HepG2 (cell line): ENCODE measurements around the gene DAB2IP. TPM values are rescaled to one million over a fixed set of nuclear protein-coding genes. Genes with fewer than 3 reads are reported as not detected.

Source experiments
- HDAC1 ChIP-seq: sonication (generic); formaldehyde crosslinking; IDR thresholded peaks from 2 replicates; pipeline ENCODE4 v1.5.1; 2020; ENCODE audit warnings: mild to moderate bottlenecking, missing genetic modification reagents
- HIVEP1 ChIP-seq: sonication (generic); formaldehyde crosslinking; IDR thresholded peaks from 2 replicates; pipeline ENCODE4 v1.4.0; 2020; ENCODE audit warnings: mild to moderate bottlenecking, missing genetic modification reagents
- PAWR ChIP-seq: sonication (generic); formaldehyde crosslinking; IDR thresholded peaks from 2 replicates; pipeline ENCODE4 v1.4.0; 2020; ENCODE audit warnings: missing genetic modification reagents, mild to moderate bottlenecking, borderline replicate concordance
- RARG ChIP-seq: sonication (generic); formaldehyde crosslinking; IDR thresholded peaks from 2 replicates; pipeline ENCODE4 v1.4.0; 2020; ENCODE audit warnings: low read depth, mild to moderate bottlenecking, missing genetic modification reagents
- ZFP62 ChIP-seq: sonication (generic); formaldehyde crosslinking; IDR thresholded peaks from 2 replicates; pipeline ENCODE4 v1.4.0; 2020; ENCODE audit warnings: missing genetic modification reagents
- ZNF550 ChIP-seq: sonication (generic); formaldehyde crosslinking; IDR thresholded peaks from 2 replicates; pipeline ENCODE4 v1.4.0; 2020; ENCODE audit warnings: mild to moderate bottlenecking, missing genetic modification reagents, borderline replicate concordance
- ZNF580 ChIP-seq: IDR thresholded peaks from 2 replicates; pipeline ENCODE4 v1.6.1; 2016; ENCODE audit warnings: low read depth, borderline replicate concordance
- ZNF644 ChIP-seq: IDR thresholded peaks from 2 replicates; pipeline ENCODE4 v1.6.1; 2016; ENCODE audit warnings: low read depth
- ZNF652 ChIP-seq: IDR thresholded peaks from 2 replicates; pipeline ENCODE4 v1.6.1; 2016; ENCODE audit warnings: low read depth, borderline replicate concordance
- ZNF891 ChIP-seq: sonication (generic); formaldehyde crosslinking; IDR thresholded peaks from 2 replicates; pipeline ENCODE4 v1.5.0; 2020; ENCODE audit warnings: mild to moderate bottlenecking, missing genetic modification reagents
- polyA plus RNA-seq, 8 experiments: library from polyadenylated mRNA; depleted of rRNA in 3 of 8; stranded (reverse) in 7 of 8; unstranded in 1 of 8; fragments of >200 nt; fragmentation: Illumina TruSeq in 4 of 8; extraction: Trizol in 4 of 8; gene quantifications; 2 replicates each; pipeline versions ENCODE4 v1.2.1 to v1.2.3, GENCODE V29; 2011 to 2016; ENCODE audit warnings: low read depth in 4 of 8, missing spikeins in 1 of 8, mixed read lengths in 1 of 8; ENCODE audit not compliant: insufficient read depth in 1 of 8
- total RNA-seq, 5 experiments: library from RNA; depleted of rRNA; stranded (reverse); fragments of >200 nt; fragmentation: Illumina TruSeq; extraction: Trizol; gene quantifications; 2 replicates each; pipeline ENCODE4 v1.2.3, GENCODE V29; 2016; ENCODE audit warnings: low read depth in 1 of 5
- TF ChIP-seq, protein P1 (sequence below): sonication (generic); formaldehyde crosslinking; IDR thresholded peaks from 2 replicates; pipeline ENCODE4 v1.9.0; 2021; ENCODE audit warnings: missing genetic modification reagents, borderline replicate concordance
- TF ChIP-seq, protein P2 (sequence below): sonication (generic); formaldehyde crosslinking; IDR thresholded peaks from 2 replicates; pipeline ENCODE4 v1.9.0; 2021; ENCODE audit warnings: missing genetic modification reagents, mild to moderate bottlenecking, borderline replicate concordance
- TF ChIP-seq, protein P3 (sequence below): sonication (generic); formaldehyde crosslinking; IDR thresholded peaks from 2 replicates; pipeline ENCODE4 v1.5.0; 2020; ENCODE audit warnings: mild to moderate bottlenecking, missing genetic modification reagents, borderline replicate concordance

DAB2IP gene
- total and polyA plus RNA-seq, 2 of the 13 experiments (the other 11 are each of a cell fraction or from before 2014, with no cell fraction given) = 25.3 to 37.9 TPM

DNA sequence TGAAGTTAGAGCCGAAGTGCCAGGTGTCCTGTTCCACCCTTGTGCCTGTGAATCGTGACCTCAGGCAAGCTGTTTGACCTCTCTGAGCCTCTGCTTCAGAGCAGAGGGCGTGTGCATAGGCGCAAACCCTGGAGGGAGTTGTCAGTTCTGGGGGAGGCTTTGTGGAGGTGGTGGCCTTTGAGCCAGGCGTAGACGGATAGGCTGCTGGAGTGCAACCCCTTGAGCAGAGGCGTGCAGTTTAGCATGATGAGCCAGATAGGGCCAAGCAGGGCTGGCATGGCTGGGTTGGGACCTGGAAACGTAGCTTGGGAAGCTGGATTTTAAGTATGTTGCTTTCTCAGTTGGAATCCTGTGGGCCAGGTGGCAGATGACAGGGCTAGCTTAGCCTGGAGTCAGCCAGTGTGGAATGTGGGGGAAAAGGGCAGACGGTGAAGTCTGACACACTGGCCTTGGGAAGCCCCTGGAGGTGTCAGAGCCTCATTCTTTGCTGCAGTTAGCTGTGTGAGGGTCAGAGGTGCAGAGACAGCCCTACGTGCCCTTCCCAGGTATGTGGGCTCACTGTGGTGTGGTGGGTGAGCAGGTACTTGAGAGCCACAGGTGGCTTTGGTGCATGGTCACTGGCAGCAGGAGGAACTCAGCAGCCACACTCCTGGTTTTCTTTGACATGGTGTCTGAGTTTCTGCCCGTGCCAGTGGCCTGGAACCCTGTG, 93.4 kb downstream of the DAB2IP start (continued):
- TF ChIP-seq PAWR (CRISPR knock-in tag) = no peak
- no peak for TF ChIP-seq ZNF652 (CRISPR knock-in tag)
- no peak for TF ChIP-seq ZNF580 (CRISPR knock-in tag)
- TF ChIP-seq, protein P1, sequence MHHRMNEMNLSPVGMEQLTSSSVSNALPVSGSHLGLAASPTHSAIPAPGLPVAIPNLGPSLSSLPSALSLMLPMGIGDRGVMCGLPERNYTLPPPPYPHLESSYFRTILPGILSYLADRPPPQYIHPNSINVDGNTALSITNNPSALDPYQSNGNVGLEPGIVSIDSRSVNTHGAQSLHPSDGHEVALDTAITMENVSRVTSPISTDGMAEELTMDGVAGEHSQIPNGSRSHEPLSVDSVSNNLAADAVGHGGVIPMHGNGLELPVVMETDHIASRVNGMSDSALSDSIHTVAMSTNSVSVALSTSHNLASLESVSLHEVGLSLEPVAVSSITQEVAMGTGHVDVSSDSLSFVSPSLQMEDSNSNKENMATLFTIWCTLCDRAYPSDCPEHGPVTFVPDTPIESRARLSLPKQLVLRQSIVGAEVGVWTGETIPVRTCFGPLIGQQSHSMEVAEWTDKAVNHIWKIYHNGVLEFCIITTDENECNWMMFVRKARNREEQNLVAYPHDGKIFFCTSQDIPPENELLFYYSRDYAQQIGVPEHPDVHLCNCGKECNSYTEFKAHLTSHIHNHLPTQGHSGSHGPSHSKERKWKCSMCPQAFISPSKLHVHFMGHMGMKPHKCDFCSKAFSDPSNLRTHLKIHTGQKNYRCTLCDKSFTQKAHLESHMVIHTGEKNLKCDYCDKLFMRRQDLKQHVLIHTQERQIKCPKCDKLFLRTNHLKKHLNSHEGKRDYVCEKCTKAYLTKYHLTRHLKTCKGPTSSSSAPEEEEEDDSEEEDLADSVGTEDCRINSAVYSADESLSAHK = no peak
- 0 out of 2 replicates have a peak, but pooled peaks have one; percentile 27 for TF ChIP-seq ZNF644
- TF ChIP-seq HIVEP1 (CRISPR knock-in tag) = no peak
- TF ChIP-seq HDAC1 (CRISPR knock-in tag) = peak; percentile 68
- TF ChIP-seq ZNF550 (CRISPR knock-in tag) = no peak
- TF ChIP-seq, protein P2, sequence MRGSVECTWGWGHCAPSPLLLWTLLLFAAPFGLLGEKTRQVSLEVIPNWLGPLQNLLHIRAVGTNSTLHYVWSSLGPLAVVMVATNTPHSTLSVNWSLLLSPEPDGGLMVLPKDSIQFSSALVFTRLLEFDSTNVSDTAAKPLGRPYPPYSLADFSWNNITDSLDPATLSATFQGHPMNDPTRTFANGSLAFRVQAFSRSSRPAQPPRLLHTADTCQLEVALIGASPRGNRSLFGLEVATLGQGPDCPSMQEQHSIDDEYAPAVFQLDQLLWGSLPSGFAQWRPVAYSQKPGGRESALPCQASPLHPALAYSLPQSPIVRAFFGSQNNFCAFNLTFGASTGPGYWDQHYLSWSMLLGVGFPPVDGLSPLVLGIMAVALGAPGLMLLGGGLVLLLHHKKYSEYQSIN (CRISPR knock-in tag) = no peak
- TF ChIP-seq, protein P3, sequence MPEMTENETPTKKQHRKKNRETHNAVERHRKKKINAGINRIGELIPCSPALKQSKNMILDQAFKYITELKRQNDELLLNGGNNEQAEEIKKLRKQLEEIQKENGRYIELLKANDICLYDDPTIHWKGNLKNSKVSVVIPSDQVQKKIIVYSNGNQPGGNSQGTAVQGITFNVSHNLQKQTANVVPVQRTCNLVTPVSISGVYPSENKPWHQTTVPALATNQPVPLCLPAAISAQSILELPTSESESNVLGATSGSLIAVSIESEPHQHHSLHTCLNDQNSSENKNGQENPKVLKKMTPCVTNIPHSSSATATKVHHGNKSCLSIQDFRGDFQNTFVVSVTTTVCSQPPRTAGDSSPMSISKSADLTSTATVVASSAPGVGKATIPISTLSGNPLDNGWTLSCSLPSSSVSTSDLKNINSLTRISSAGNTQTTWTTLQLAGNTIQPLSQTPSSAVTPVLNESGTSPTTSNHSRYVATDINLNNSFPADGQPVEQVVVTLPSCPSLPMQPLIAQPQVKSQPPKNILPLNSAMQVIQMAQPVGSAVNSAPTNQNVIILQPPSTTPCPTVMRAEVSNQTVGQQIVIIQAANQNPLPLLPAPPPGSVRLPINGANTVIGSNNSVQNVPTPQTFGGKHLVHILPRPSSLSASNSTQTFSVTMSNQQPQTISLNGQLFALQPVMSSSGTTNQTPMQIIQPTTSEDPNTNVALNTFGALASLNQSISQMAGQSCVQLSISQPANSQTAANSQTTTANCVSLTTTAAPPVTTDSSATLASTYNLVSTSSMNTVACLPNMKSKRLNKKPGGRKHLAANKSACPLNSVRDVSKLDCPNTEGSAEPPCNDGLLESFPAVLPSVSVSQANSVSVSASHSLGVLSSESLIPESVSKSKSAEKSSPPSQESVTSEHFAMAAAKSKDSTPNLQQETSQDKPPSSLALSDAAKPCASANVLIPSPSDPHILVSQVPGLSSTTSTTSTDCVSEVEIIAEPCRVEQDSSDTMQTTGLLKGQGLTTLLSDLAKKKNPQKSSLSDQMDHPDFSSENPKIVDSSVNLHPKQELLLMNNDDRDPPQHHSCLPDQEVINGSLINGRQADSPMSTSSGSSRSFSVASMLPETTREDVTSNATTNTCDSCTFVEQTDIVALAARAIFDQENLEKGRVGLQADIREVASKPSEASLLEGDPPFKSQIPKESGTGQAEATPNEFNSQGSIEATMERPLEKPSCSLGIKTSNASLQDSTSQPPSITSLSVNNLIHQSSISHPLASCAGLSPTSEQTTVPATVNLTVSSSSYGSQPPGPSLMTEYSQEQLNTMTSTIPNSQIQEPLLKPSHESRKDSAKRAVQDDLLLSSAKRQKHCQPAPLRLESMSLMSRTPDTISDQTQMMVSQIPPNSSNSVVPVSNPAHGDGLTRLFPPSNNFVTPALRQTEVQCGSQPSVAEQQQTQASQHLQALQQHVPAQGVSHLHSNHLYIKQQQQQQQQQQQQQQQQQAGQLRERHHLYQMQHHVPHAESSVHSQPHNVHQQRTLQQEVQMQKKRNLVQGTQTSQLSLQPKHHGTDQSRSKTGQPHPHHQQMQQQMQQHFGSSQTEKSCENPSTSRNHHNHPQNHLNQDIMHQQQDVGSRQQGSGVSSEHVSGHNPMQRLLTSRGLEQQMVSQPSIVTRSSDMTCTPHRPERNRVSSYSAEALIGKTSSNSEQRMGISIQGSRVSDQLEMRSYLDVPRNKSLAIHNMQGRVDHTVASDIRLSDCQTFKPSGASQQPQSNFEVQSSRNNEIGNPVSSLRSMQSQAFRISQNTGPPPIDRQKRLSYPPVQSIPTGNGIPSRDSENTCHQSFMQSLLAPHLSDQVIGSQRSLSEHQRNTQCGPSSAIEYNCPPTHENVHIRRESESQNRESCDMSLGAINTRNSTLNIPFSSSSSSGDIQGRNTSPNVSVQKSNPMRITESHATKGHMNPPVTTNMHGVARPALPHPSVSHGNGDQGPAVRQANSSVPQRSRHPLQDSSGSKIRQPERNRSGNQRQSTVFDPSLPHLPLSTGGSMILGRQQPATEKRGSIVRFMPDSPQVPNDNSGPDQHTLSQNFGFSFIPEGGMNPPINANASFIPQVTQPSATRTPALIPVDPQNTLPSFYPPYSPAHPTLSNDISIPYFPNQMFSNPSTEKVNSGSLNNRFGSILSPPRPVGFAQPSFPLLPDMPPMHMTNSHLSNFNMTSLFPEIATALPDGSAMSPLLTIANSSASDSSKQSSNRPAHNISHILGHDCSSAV (CRISPR knock-in tag) = no peak
- no peak for TF ChIP-seq ZFP62
- TF ChIP-seq ZNF891 (CRISPR knock-in tag) = 0 out of 2 replicates have a peak, but pooled peaks have one; percentile 30
- no peak for TF ChIP-seq RARG
